T-helper 9 cell (primary cell): ENCODE data around the gene EIF3L.

ENCODE experiments used
- DNase-seq: peaks from one replicate; pipeline ENCODE4 v3.0.0-alpha.2; 2020

The EIF3L gene

GRCh38 chr22:37906364-37907008 lies 57.3 kb downstream of the EIF3L start:
- DNase-seq = peak; percentile 26

GRCh38 chr22:37907036-37907954 lies 58.1 kb downstream of the EIF3L start:
- DNase-seq = no peak

- DNase-seq = no peak
These were observed 60.5 kb downstream of the EIF3L start for GRCh38 chr22:37909766-37910165.

- DNase-seq = no peak
These were observed 61.9 kb downstream of the EIF3L start for GRCh38 chr22:37910890-37911672.

GRCh38 chr22:37911697-37912096 lies 62.5 kb downstream of the EIF3L start:
- no peak for DNase-seq

GRCh38 chr22:37912171-37912570 lies 63.0 kb downstream of the EIF3L start:
- DNase-seq = no peak

GRCh38 chr22:37913233-37913721 lies 64.1 kb downstream of the EIF3L start:
- DNase-seq = no peak

- DNase-seq = no peak
These were observed 67.1 kb downstream of the EIF3L start for GRCh38 chr22:37916311-37916710.

- no peak for DNase-seq
These were observed 68.8 kb downstream of the EIF3L start for GRCh38 chr22:37917874-37918548.

- no peak for DNase-seq
These were observed 69.5 kb downstream of the EIF3L start for GRCh38 chr22:37918580-37919270.

- no peak for DNase-seq
These were observed 70.9 kb downstream of the EIF3L start for GRCh38 chr22:37920126-37920525.

- DNase-seq = no peak
These were observed 73.0 kb downstream of the EIF3L start for GRCh38 chr22:37922191-37922590.

GRCh38 chr22:37923927-37924326 lies 74.7 kb downstream of the EIF3L start:
- no peak for DNase-seq

GRCh38 chr22:37924386-37925065 lies 75.3 kb downstream of the EIF3L start:
- no peak for DNase-seq

- DNase-seq = no peak
These were observed 76.1 kb downstream of the EIF3L start for GRCh38 chr22:37925330-37925729.

GRCh38 chr22:37925767-37926166 lies 76.5 kb downstream of the EIF3L start:
- DNase-seq = no peak

GRCh38 chr22:37926358-37926757 lies 77.1 kb downstream of the EIF3L start:
- DNase-seq = no peak

- no peak for DNase-seq
These were observed 77.8 kb downstream of the EIF3L start for GRCh38 chr22:37926771-37927636.

GRCh38 chr22:37927637-37927936 lies 78.4 kb downstream of the EIF3L start:
- no peak for DNase-seq

GRCh38 chr22:37929390-37929789 lies 80.2 kb downstream of the EIF3L start:
- no peak for DNase-seq
